ENCODE results near the gene LY9.
A peak's percentile ranks its signal among the peaks of the same experiment; 100 is the strongest.

The LY9 gene

GRCh38 chr1:160795951-160796383 lies at the start of gene LY9:
TSS of gene LY9 (plus strand) at chr1:160796174. CDS start at chr1:160796188, 14 bp downstream.
- peak; percentile 78 for DNase-seq

DNA sequence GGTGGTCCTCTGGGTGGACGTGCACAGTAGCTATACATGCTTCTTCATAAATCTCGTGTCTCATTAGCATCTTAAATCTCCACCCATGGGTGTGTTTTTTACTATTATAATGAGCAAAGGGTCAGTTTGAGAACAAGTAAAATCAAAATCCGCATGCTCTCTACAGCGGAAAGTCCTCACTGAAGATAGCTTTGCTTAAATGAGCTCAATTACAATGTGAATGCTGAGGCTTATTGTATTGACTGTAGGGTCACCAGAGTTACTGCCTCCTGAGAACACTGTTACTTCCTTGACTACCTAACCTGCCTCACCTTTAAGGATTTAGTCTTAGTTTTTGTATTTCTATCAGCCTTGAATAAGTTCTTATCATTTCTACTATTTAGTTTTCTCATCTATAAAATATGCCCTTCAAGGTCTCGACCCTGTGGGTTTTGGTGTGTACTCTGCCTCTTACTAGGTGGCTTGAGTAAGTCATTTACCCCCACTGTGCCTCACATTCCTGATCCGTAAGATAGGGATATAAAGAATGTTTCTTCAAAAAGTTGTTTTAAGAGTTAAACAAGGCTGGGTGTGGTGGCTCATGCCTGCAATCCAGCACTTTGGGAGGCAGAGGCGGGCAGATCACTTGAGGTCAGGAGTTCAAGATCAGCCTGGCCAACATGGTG lies 49.0 kb upstream of the LY9 start:
- DNase-seq = no peak

DNA sequence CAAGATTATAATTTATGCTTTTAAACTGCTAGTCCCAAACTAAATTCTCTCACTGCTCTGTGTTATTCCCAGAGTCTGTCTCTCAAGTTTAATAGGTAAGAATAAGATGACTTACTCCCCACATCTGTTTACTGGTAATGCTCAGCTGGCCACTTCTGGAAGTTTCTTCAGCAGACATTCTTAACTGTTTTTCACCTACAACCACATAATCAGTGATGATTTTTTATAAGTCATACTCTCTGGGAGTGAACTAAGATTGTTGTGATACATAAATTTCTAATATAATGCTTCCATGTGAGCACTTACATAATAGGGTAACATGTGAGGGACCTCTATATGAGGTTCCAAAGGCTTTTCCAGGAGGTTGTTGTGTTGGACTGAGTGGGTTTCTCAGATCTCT lies 48.3 kb upstream of the LY9 start:
- no peak for DNase-seq

GRCh38 chr1:160748181-160748877 lies 47.6 kb upstream of the LY9 start:
- DNase-seq = peak; percentile 54

- peak; percentile 72 for DNase-seq
Observed at GRCh38 chr1:160748878-160749269, 47.1 kb upstream of the LY9 start.

GRCh38 chr1:160750608-160751007 lies 45.4 kb upstream of the LY9 start:
- no peak for DNase-seq

GRCh38 chr1:160752406-160752805 lies 43.6 kb upstream of the LY9 start:
- no peak for DNase-seq

GRCh38 chr1:160752924-160753323 lies 43.0 kb upstream of the LY9 start:
- no peak for DNase-seq

GRCh38 chr1:160753594-160753993 lies 42.4 kb upstream of the LY9 start:
- DNase-seq = no peak

GRCh38 chr1:160755461-160755860 lies 40.5 kb upstream of the LY9 start:
- no peak for DNase-seq

DNA sequence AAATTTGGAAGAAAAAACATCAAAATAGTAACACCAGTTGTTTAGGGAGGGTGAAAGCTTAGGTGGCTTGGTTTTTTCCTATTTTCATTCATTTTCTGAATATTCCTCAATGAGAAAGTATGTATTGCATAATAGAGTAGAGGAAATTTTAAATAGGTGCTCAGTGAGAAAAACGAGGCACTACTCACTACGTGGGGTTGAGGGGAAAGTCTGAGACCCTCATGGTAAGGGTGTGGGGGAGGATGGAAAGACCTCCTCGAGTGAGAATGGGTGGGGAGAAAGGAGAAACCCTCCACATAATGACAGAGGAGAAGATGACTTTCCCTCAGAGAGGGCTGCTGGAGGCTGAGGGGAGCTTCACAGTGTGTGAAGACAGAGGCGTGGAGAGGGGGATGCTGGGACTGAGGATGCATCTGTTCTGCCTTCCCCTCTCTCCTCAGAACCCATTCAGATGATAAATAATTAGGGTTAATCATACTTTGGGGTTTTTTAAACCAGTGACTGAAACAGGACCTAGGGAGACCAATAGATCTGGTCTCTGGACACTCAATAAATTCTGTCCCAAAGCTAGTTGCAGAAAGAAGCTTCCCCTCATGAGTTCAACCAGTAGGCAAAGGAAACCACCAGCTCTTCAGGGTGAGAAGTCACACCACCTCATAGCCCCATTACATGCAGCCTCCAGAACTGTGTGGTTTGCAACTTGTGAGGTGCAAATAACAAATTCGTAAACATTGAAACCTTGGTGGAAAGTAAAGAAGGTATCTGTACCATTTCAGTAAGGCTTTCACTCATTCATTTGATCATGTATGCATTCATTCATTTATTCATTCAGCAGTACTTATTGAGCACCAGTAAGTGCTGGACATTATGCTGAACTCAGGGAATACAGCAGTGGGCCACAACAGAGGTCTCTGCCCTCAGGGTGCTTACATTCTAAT lies 39.8 kb upstream of the LY9 start:
- peak; percentile 55 for DNase-seq

GRCh38 chr1:160756849-160757201 lies 39.1 kb upstream of the LY9 start:
- peak; percentile 52 for DNase-seq

- no peak for DNase-seq
Observed at GRCh38 chr1:160758521-160758920, 37.5 kb upstream of the LY9 start.

- no peak for DNase-seq
Observed at GRCh38 chr1:160759740-160760139, 36.2 kb upstream of the LY9 start.

- no peak for DNase-seq
Observed at GRCh38 chr1:160761046-160761445, 34.9 kb upstream of the LY9 start.

DNA sequence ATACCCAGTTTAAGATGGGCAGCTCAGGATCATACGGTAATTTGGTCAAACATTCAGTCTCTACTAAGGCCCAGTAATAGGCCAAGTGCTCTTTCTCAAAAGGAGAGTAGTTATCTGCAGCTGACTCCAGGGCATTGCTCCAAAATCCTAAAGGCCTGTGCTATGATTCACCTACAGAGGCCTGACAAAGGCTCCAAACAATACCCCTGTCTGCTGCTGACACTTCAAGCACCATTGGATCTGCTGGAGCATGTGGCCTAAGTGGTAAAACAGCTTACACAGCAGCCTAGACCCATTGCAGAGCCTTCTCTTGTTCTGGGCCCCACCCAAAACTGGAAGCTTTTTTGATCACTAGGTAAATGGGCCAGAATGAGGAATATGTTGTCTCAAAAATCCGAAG lies 34.1 kb upstream of the LY9 start:
- no peak for DNase-seq

- no peak for DNase-seq
Observed at GRCh38 chr1:160763993-160764392, 32.0 kb upstream of the LY9 start.

DNA sequence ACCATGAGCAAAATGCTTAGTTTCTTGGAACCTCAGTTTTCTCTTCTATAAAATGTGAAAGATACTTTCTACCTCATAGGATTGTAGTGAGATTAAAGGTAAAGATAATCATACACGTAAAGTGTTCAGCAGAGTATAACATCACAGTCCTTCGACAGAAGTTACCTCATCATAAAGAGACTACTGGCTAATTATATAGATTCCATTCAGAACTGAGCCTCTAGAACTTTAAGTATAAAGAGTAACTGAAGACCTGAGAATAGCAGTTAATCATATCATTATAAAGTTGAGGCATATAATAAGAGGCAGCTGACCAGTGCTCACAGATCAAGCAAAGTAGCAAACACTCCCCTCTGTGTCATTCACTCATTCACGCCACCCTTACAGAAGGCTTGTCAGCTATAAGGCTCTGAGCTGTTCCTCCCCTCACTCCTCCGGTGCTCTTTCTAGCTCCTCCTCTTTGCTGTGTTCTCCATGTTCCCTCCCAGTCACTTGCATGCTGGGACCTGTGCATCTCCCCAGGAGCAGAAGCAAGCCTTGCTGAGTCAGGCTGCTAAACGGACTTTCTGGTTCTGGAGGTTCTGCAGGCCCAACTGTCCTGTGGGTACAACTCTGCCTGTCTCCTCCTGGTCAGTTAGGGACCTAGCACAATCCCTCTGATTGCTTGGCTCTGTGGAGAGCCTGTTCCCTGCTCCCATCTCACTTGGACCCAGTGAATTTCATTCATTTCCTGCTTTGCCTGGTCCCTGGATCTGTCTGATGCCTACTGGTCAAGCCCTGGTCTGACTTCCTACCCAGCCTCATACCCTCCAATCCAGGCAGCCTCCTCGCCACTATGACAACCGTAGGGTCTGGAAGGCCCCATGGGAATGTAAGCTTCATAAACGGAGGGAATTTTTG lies 28.3 kb upstream of the LY9 start:
- peak; percentile 82 for DNase-seq

DNA sequence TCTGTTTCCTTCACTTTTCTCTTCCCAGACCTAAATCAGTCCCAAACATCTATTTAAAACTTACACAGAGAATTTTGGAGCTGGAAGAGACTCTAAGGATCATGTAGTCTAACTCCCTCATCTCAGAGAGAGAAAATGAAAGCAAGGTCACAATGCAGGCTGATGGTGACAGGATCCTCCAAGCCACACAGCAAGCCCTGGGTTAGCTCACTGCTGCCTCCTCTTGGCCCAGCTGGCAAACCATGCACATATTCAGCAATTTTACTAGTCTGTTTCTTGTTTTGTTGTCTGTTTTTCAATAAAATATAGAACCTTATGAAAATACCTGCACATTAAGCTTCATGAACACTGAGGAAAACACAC lies 27.7 kb upstream of the LY9 start:
- peak; percentile 91 for DNase-seq

DNA sequence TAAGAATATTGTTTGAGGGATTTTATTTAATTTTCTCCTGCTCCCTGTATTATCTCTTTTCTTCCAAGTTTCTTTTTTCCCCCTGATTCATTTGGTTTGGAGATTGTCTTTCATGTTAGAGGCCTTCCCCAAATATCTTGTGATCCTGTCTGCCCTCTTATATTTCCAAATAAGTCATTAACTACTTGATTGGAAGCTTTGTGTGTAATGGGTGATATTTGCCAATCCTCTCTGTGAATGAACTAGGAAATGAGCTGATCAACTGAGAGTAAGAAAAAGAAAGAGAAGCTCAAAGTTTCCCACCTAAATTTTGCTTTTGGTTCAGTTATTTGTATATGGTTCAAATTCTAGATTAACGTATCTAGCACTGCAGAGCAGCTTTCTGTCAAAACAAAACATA lies 23.6 kb upstream of the LY9 start:
- peak; percentile 74 for DNase-seq

DNA sequence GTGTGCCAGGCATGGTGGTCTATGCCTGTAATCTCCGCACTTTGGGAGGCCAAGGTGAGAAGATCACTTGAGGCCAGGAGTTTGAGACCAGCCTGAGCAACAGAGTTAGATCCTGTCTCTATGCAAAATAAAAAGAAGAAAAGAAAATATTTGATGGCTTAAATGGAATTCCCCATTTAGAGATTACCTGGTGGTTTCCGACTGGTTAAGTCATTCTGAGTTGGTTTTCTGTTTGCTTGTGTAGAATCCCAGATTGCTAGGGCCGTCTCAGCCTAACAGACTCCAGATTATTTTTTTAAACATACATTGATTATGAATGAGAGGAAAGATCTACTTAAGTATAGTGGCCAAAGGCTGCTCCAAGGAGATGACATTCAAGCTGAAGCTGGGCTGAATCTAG lies 22.9 kb upstream of the LY9 start:
- DNase-seq = peak; percentile 37

- no peak for DNase-seq
Observed at GRCh38 chr1:160774886-160775719, 20.9 kb upstream of the LY9 start.
